Measurements from ENCODE around the gene ROCK1.
"Not testable (repeated sequence)": the region's sequence is repeated elsewhere in the genome, so short reads cannot be mapped to it uniquely, and the experiment has no call there.

ROCK1 gene

DNA sequence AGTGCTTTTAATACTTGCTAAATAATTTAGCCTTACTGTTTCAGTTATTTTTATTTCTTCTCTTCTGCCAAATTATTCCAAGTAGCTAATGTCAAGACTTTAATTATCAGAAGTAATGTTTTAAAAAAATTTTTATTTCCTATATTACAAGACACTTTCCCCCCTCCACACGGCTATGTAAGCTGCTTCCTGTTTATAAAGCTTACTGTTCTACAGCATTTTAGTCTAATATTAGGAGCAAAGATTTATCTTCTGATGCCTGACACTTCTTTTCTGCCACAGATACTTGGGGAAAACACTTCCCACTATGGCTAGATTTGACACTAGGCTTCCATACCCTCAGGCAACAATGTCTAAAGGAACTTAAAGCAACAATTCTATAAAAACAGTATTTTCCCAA lies 62.3 kb downstream of the ROCK1 start:
- no peak for DNase-seq

DNA sequence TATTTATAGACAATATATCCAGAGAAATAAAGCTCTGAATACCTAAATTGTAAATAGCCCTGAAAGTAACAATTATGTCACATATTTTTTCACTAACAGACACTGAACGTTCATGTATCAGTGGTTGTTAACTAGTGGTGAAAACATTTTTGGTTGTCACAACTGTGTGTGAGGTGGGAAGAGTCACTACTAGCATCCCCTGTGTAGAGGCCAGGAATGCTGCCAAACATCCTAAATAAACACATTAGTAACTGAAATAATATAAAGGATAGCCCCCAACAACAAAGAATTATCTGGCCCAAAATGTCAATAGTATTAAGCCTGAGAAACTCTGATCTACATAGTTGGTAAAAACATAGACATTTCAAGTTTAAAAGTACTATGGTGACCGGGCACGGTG lies 64.5 kb downstream of the ROCK1 start:
- no peak for DNase-seq

DNA sequence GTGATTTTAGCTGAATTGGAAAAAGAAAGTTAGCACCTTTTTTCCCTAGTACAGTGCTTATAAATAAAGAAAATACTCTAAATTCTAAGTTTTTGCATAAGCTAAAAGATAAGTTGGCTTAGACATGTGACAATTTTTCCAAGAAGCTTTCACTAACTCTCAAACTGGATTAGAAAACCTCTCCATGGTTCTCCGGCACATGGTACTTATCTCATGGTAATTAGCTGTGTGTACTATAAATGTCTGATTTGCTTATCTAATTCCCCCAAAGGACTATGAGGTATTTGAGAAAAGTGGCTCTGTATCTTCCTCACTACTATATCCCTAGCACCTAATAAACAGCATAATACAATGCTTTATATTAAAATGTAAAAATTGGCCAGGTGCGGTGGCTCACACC lies 71.1 kb downstream of the ROCK1 start:
- DNase-seq, result no peak

DNA sequence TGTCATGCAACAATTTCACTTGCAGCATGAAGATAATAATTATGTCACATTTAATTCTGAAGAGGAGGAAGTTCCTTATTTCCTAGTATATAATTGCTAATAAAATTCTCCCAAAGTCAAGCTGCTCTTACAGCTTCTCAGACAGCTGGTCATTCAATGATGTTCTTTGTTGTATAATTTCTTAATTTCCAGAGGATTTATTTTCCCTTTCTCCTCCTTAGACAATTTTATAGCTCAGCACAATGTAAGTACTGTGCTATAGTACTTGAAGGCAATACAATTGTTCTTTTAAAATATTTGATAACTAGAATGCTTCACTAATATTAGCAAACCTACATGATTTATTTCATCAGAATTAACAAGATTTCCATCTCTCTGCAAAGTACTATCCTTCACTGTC lies 73.4 kb downstream of the ROCK1 start:
- no peak for DNase-seq

DNA sequence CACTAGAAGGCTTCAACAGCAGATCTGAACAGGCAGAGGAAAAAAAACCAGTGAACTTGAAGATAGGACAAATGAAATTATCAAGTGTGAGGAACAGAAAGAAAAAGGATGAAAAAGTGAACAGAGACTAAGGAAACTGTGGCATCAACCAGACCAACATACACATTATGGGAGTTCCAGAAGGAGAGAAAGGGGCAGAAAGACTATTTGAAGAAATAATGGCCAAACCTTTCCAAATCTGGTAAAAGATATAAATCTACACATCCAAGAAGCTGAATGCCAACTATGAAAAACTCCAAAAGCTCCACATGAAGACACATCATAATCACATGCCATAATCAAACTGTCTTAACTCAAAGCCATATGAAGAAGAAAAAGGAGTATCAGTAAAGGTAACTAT lies 79.8 kb downstream of the ROCK1 start:
- no peak for DNase-seq

DNA sequence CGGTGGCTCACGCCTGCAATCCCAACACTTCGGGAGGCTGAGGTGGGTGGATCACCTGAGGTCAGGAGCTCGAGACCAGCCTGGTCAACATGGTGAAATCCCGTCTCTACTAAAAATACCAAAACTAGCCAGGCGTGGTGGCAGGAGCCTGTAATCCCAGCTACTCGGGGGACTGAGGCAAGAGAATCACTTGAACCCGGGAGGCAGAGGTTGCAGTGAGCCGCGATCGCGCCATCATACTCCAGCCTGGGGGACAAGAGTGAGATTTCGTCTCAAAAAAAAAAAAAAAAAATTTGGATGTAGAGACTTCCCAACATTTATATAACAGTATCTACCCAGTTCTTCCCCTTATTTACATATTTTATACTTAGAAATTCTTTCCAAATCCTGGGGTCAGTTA lies 93.4 kb downstream of the ROCK1 start:
- not testable (repeated sequence) for DNase-seq

DNA sequence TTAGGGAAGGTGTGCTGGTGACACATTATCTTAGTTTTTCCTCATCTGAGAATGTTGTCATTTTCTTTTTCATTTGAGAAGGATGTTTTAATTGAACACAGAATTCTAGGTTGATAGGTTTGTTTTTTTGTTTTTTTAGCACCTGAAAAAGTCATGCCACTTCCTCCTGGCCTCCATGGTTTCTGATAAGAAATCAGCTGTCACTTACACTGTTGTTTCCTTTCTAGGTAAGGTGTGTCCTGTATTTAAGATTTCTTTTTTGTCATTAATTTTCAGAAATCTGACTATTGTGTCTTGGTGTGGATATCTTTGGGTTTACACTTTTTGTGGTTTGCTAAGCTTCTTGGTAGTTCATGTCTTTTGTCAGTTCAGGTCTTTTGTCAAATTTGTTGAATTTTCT lies 99.3 kb downstream of the ROCK1 start:
- no peak for DNase-seq

DNA sequence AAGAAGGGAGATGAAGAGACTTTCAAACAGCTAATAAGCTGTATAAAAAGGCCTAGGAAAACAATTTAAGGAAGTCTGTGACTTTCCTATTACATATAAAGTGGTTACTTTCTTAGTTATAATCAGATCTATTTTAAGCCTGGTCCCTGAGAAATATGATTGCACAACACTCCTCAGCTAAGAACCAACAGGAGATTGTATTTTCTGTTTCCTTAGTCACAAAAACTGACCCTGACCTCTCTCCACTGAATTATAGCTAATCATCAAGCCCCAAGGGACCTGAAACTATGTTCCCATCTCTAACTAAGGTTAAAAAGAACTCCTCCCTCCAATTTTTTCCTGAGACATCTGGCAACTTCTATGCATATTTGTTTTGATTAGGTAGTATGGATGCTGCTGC lies 106.9 kb downstream of the ROCK1 start:
- DNase-seq, result no peak

DNA sequence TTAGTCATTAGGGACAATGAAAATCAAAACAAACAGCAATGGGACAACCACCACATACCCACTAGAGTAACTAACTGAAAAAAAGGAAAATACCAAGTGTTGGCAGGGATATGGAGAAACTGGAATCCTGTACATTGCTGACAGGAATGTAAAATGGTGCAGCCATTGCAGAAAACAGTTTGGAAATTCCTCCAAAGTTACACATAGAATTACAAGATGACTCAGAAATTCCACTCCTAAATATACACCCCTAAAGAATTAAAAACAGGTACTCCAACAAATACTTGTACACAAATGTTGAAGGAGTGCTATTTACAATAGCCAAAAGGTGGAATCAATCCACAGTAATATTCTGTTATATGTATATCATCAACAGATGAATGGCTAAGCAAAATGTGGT lies 110.9 kb downstream of the ROCK1 start:
- no peak for DNase-seq

DNA sequence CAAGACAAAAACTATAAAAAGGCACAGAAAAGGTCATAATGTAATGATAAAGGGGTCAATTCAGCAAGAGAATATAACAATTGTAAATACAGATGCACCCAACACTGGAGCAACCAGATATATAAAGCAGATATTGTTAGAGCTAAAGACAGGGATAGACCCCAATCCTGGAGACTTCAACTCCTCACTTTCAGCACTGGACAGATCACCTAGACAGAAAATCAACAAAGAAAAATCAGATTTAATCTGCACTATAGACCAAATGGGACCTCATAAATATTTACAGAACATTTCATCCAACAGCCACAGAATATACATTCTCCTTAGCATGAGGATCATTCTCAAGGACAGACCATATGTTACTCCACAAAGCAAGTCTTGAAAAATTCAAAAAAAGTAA lies 114.2 kb downstream of the ROCK1 start:
- DNase-seq, result no peak

DNA sequence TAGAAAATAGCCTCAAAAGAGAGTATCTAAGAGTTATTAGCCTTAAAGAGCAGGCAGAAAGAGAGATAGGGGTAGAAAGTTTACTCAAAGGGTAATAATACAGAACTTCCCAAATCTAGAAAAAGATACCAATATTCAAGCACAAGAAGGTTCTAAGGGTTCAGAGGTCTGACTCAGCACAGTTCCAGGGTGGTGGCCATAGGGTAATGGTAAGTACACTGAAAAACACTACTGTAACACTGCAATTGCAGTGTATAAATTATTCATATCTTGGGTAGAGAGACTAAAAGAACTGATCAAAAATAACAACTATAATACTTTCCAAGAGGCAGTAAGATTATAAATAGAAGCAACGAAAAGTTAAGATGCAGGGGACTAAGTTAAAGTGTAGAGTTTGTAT lies 115.2 kb downstream of the ROCK1 start:
- DNase-seq, result no peak

DNA sequence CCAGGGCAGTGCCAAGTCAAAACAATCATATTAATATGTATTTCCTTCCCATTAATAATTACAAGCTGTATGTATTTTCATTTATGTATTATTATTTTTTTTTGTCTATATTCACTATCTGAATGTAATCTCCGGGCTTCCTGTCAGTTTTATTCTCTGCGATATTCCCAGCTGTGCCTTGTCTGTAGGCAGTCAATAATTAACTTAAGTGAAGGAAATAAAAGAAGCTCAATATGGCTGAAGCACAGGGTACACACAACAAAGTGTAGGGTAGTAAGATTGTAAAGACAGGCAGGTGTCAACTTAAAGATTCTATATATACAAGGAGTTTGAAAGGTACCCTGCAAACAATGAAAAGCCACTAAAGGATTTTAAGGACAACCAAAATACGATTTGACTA lies 122.9 kb downstream of the ROCK1 start:
- no peak for DNase-seq

DNA sequence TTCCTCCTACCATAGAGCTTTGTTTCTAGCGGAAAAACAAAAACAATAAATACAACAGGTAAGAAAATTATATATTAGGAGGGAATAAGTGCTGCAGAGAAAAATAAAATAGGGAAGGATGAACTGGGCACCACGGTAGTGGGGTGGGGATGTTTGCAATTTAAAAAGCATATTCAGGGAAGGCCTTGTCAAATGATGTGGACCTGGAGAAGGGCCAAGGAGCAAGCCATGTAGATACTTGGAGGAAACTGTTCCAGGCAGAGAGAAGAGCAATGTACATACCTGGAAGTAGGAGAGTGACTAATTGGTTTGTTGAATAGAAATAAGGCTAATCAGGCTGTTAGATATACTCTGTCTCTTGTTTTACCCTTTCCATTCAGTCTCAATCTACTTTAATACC lies 136.5 kb downstream of the ROCK1 start:
- no peak for DNase-seq

DNA sequence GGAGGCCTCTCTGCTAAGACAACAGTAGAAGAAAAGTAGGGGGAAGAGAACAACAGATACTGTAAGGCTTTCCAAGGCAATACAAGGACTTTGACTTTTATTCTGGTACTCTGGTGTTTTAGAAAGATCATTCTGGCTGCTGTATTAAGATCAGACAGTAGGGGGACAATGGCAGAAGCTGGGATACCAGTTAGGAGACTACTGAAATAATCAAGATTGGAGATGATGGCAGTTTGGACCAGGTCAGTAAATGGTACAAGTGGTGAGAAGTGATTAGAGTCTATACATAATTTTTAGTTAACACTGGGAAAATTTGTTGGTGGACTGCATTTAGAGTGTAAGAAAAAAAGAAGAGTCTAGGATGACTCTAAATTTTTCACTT lies 139.7 kb downstream of the ROCK1 start:
- DNase-seq, result no peak

DNA sequence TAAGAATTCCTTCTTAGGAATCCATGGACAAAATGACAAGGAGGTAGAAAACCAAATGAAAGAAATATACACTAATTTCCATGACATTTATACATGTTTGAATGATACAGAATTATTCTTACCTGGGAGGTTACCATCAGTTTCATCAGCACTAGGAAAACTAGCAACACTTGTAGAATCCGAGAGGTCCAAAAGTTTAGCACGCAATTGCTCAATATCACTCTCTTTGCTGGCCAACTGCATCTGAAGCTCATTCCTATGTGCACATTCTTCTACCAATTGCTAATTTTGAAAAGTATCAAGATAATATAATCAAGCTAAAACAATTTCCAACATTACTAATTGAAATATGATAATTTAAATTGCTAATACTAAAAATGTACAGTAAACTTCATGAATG lies 144.8 kb downstream of the ROCK1 start:
- DNase-seq, result no peak

DNA sequence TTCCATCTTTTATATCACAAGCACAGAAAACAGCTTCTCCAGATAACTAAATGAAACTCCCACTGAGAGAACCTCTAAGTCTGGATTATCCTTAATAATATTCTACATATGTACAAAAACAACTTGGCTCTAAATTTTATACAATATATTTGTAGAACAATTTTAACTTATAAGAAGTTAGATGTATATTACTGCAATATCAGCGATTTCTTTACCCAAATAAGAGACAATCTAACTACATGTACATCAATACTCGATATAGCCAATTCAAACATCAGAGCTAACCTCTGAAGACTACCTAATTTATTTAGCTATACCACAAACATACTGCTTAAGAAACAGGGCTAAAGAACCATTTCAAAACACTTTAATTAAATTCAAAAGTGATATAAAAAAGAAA lies 148.6 kb downstream of the ROCK1 start:
- no peak for DNase-seq

DNA sequence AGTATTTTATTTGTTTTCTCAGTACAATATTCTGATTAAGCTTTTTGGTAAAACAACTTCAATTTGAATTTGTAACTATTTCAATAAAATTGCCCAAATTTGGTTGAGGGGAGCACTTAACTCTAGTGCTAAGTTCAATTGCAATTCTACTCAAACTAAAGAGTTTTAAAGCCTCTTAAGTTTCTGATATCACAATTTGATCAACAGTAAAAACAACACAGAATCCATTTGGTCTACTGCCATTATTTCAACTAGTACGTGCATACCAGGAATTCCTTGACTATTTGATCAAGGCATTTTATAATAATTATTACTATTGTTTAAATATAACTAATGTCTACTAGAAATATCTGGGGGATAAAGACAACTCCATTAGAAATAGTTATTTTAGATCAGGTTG lies 150.9 kb downstream of the ROCK1 start:
- DNase-seq, result no peak

DNA sequence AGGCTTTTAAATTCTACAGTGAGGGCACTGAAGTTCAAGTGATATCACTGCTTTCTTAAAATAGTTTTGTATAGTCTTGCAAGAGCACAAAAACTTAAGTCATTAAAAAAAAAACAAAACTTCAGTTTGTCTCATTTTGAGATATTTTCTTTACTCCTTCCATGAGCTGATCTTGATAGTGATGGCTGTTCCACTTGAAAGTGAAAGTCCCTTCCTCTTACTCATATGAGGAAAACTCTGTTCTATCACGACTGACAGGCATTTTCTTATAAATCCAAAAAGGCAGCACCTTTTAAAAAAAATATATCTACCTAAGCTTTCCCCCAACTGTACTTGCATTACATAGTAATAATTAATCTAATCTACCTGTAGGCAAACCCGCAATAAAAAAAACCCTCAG lies 160.8 kb downstream of the ROCK1 start:
- not testable (repeated sequence) for DNase-seq

Data from CD4-positive, alpha-beta T cell treated with Interferon gamma for 1 hour (primary cell).